Esophagus muscularis mucosa (tissue), 4 donors: ENCODE results near the gene SULT1A2. TPM values are rescaled to one million over a fixed set of nuclear protein-coding genes. Genes with fewer than 3 reads are reported as not detected.

Source experiments
- DNase-seq: peaks from one replicate; pipeline ENCODE4 v3.0.0-alpha.2; 2017; ENCODE audit errors: extremely low spot score
- H3K27ac ChIP-seq, 4 donors: fragments of 200-600 bp; sonication (generic); replicated peaks in 1 of 4; 1 replicate in 3 of 4; 2 replicates in 1 of 4; pipeline ENCODE4 v1.5.1; 2016 to 2019; ENCODE audit warnings: mild to moderate bottlenecking in 1 of 4
- H3K27me3 ChIP-seq, 4 donors: fragments of 200-600 bp; sonication (generic); one replicate each; pipeline versions ENCODE4 v1.5.1 to v1.6.0; 2016 to 2019
- H3K36me3 ChIP-seq, 4 donors: fragments of 200-600 bp; sonication (generic); one replicate each; pipeline ENCODE4 v1.5.1; 2016 to 2019
- H3K4me1 ChIP-seq, 4 donors: fragments of 200-600 bp; sonication (generic); one replicate each; pipeline ENCODE4 v1.5.1; 2016 to 2019
- H3K4me3 ChIP-seq, 4 donors: fragments of 200-600 bp; sonication (generic); 1 replicate in 2 of 4; 2 replicates in 2 of 4; pipeline ENCODE4 v1.5.1; 2016 to 2019; ENCODE audit warnings: mild to moderate bottlenecking in 4 of 4, moderate library complexity in 1 of 4
- H3K9me3 ChIP-seq, 4 donors: fragments of 200-600 bp; sonication (generic); 1 replicate in 3 of 4; 2 replicates in 1 of 4; pipeline ENCODE4 v1.5.1; 2016 to 2019
- EP300 ChIP-seq: sonication (generic); formaldehyde crosslinking; IDR thresholded peaks from one replicate; pipeline ENCODE4 v1.6.1; 2017; ENCODE audit warnings: antibody characterized with exemption
- POLR2A ChIP-seq: fragments of 450-650 bp; IDR thresholded peaks from one replicate; pipeline ENCODE4 v1.6.1; 2017; ENCODE audit warnings: antibody characterized with exemption, moderate library complexity, mild to moderate bottlenecking, low read depth
- POLR2AphosphoS5 ChIP-seq, 2 donors: sonication (generic); formaldehyde crosslinking; IDR thresholded peaks; one replicate each; pipeline ENCODE4 v1.6.1; 2017; ENCODE audit warnings: antibody characterized with exemption in 2 of 2
- WGBS: methylation state at CpG from one replicate; pipeline ENCODE4 v1.1.5; 2018; 5-methylcytosine and 5-hydroxymethylcytosine counted together
- intact Hi-C: fragments of 100-400 bp; cut with DNase I; formaldehyde crosslinking; loops from one replicate; pipeline ENCODE4 v1.15.1; 2023
- total RNA-seq, 4 donors: library from RNA; depleted of rRNA; stranded (reverse); fragments of >200 nt; gene quantifications; one replicate each; pipeline versions ENCODE4 v1.1.0 to v1.2.1, GENCODE V29; 2016
- TF ChIP-seq, protein P1 (sequence below), 3 experiments: fragments of 200-600 bp in 2 of 3; fragments of 450-650 bp in 1 of 3; sonication (generic) in 2 of 3; IDR thresholded peaks; one replicate each; pipeline ENCODE4 v1.5.1; 2017 to 2019; ENCODE audit warnings: antibody characterized with exemption in 3 of 3, mild to moderate bottlenecking in 2 of 3, moderate library complexity in 1 of 3

Gene SULT1A2
- total RNA-seq, 4 donors from 2014 or later: 0.97 to 1.8 (median 1.3) TPM; not detected in 1

- no peak for DNase-seq
- H3K9me3 ChIP-seq: no peaks in the 10 kb centered on the region
- peaks cover 0 to 4% (median 1%) of the 10 kb centered on the region in 4 donors for H3K27me3 ChIP-seq
- intact Hi-C loops: no loop called here
- no peak overlapping the region for H3K4me3 ChIP-seq
- H3K4me1 ChIP-seq: peaks cover 5 to 13% (median 11%) of the 10 kb centered on the region in 4 donors
- no peak overlapping the region for H3K27ac ChIP-seq
- no peak for TF ChIP-seq POLR2AphosphoS5 (IDR thresholded peaks at IDR 0.05)
- no peak for TF ChIP-seq POLR2A
- no peak for TF ChIP-seq EP300
- TF ChIP-seq, protein P1, sequence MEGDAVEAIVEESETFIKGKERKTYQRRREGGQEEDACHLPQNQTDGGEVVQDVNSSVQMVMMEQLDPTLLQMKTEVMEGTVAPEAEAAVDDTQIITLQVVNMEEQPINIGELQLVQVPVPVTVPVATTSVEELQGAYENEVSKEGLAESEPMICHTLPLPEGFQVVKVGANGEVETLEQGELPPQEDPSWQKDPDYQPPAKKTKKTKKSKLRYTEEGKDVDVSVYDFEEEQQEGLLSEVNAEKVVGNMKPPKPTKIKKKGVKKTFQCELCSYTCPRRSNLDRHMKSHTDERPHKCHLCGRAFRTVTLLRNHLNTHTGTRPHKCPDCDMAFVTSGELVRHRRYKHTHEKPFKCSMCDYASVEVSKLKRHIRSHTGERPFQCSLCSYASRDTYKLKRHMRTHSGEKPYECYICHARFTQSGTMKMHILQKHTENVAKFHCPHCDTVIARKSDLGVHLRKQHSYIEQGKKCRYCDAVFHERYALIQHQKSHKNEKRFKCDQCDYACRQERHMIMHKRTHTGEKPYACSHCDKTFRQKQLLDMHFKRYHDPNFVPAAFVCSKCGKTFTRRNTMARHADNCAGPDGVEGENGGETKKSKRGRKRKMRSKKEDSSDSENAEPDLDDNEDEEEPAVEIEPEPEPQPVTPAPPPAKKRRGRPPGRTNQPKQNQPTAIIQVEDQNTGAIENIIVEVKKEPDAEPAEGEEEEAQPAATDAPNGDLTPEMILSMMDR (IDR thresholded peaks at IDR 0.05): no peak
- H3K36me3 ChIP-seq: peaks cover 40 to 54% (median 50%) of the 10 kb centered on the region in 4 donors
- WGBS: 100% methylated on average over 4 of the region's 5 CpGs
These were observed 4.3 kb downstream of the SULT1A2 start for GRCh38 chr16:28592511-28592910.

- WGBS: 95% methylated on average over 4 of the region's 6 CpGs
- H3K27ac ChIP-seq: no peak overlapping the region
- TF ChIP-seq EP300 (no peak), POLR2AphosphoS5 (IDR thresholded peaks at IDR 0.05) (no peak), POLR2A (no peak)
- TF ChIP-seq, protein P1 (IDR thresholded peaks at IDR 0.05): no peak
- intact Hi-C loops: no loop called here
- no peak overlapping the region for H3K4me3 ChIP-seq
- no peaks in the 10 kb centered on the region for H3K9me3 ChIP-seq
- no peaks in the 10 kb centered on the region for H3K27me3 ChIP-seq
- no peak for DNase-seq
- H3K4me1 ChIP-seq: peaks cover 0 to 3% (median 1%) of the 10 kb centered on the region in 4 donors
- peaks cover 48 to 66% (median 61%) of the 10 kb centered on the region in 4 donors for H3K36me3 ChIP-seq
These were observed 5.5 kb downstream of the SULT1A2 start for GRCh38 chr16:28591355-28591754.

GRCh38 chr16:28590384-28591340, 6.2 kb downstream of the SULT1A2 start:
- Histone ChIP-seq H3K9me3 (no peaks in the 10 kb centered on the region), H3K36me3 (peaks cover 53 to 73% (median 68%) of the 10 kb centered on the region in 4 donors), H3K4me1 (no peaks in the 10 kb centered on the region), H3K4me3 (no peak overlapping the region), H3K27me3 (no peaks in the 10 kb centered on the region), H3K27ac (no peak overlapping the region)
- intact Hi-C loops: no loop called here
- no peak for DNase-seq
- TF ChIP-seq POLR2A: no peak
- TF ChIP-seq, protein P1 (IDR thresholded peaks at IDR 0.05): no peak
- 93% methylated on average over 22 of the region's 22 CpGs for WGBS

- H3K9me3 ChIP-seq: no peaks in the 10 kb centered on the region
- H3K36me3 ChIP-seq: peaks cover 60 to 80% (median 75%) of the 10 kb centered on the region in 4 donors
- no peak overlapping the region for H3K4me3 ChIP-seq
- intact Hi-C loops: no loop called here
- no peak for DNase-seq
- no peak overlapping the region for H3K27ac ChIP-seq
- no peaks in the 10 kb centered on the region for H3K4me1 ChIP-seq
- H3K27me3 ChIP-seq: no peaks in the 10 kb centered on the region
- 100% methylated on average over 6 of the region's 13 CpGs for WGBS
- TF ChIP-seq, protein P1 (IDR thresholded peaks at IDR 0.05): no peak
- no peak for TF ChIP-seq POLR2AphosphoS5 (IDR thresholded peaks at IDR 0.05)
- TF ChIP-seq POLR2A: no peak
- no peak for TF ChIP-seq EP300
These were observed 6.9 kb downstream of the SULT1A2 start for GRCh38 chr16:28589930-28590329.
